Measurements from ENCODE around the gene IKZF2. TPM values are rescaled to one million over a fixed set of nuclear protein-coding genes. Genes with fewer than 3 reads are reported as not detected.

IKZF2 gene
- total and polyA plus RNA-seq, 2 donors (not counting 3 experiments of a cell fraction or from before 2014, with no cell fraction given), result 0.08 to 0.46 TPM

- H3K79me2 ChIP-seq (ENCODE audit: control insufficient read depth, insufficient read depth, low read length), result no peaks in the 10 kb centered on the region
- CTCF ChIA-PET, result interaction anchor here (1.7 kb wide), 1 partner anchor 370 kb away, joined by 8 read pairs; no protein-coding TSS in a partner anchor
- dilution Hi-C loops (cut with MboI; ENCODE audit: extremely low pct_ligation_motif_present, low sequenced_read_pairs), result no loop called here
- no peak overlapping the region for H2AFZ ChIP-seq (ENCODE audit: low read depth, low read length)
- FAIRE-seq (no peak), DNase-seq (ENCODE audit: low read depth, low spot score) (no peak)
- no TSS peak for BruUV-seq (replicated peaks)
- H3K9ac ChIP-seq (replicated peaks; ENCODE audit: extremely low read depth, insufficient read depth, low read length), result no peak overlapping the region
- H3K4me1 ChIP-seq (ENCODE audit: control insufficient read depth, extremely low read depth, insufficient read depth, low read length), result peaks cover 6% of the 10 kb centered on the region
- H3K4me3 ChIP-seq (replicated peaks in 1 of 3; ENCODE audit: insufficient read depth in 1 of 3, low read depth in 1 of 3, low read length in 3 of 3), result no peak overlapping the region
- H4K20me1 ChIP-seq (replicated peaks; ENCODE audit: control insufficient read depth, extremely low read depth, insufficient read depth, low read length), result no peaks in the 10 kb centered on the region
- no peak overlapping the region for H3K27ac ChIP-seq (ENCODE audit: insufficient read depth, low read depth, low read length)
- no peaks in the 10 kb centered on the region for H3K9me1 ChIP-seq (replicated peaks; ENCODE audit: control insufficient read depth, extremely low read depth, insufficient read depth, low read length)
- POLR2A ChIA-PET, result no interaction called here
- no peak overlapping the region for H3K4me2 ChIP-seq (ENCODE audit: insufficient read depth, low read length)
- no peak for TF ChIP-seq MAX (IDR thresholded peaks at IDR 0.05; ENCODE audit: insufficient read depth, insufficient read length)
- no peak for TF ChIP-seq GATA2 (IDR thresholded peaks at IDR 0.05; ENCODE audit: insufficient read depth, insufficient read length, low read depth, low read length)
- intact Hi-C loops (cut with micrococcal nuclease), result no loop called here
- H3K36me3 ChIP-seq (ENCODE audit: control insufficient read depth in 2 of 2, extremely low read depth in 1 of 2, insufficient read depth in 2 of 2, low read length in 2 of 2), result no peaks in the 10 kb centered on the region
- H3K27me3 ChIP-seq (ENCODE audit: control insufficient read depth in 2 of 2, insufficient read depth in 2 of 2, low read length in 2 of 2), result peaks cover 16 to 27% of the 10 kb centered on the region in 2 experiments
- H3K9me3 ChIP-seq (replicated peaks; ENCODE audit: control insufficient read depth, insufficient read depth, low read length), result no peaks in the 10 kb centered on the region
These were observed 3.9 kb downstream of the IKZF2 start for GRCh38 chr2:213147538-213147937.

- intact Hi-C loops (cut with micrococcal nuclease), result no loop called here
These were observed 5.6 kb downstream of the IKZF2 start for GRCh38 chr2:213145715-213146242.

More at GRCh38 chr2:213145715-213146242, 5.6 kb downstream of the IKZF2 start:
- FAIRE-seq (no peak), DNase-seq (ENCODE audit: low read depth, low spot score) (no peak)
- ChIA-PET CTCF (interaction anchor here (0.7 kb wide), 1 partner anchor 369 kb away, joined by 3 read pairs; no protein-coding TSS in a partner anchor), POLR2A (no interaction called here)
- Histone ChIP-seq H3K9ac (replicated peaks; ENCODE audit: extremely low read depth, insufficient read depth, low read length) (no peak overlapping the region), H3K79me2 (ENCODE audit: control insufficient read depth, insufficient read depth, low read length) (no peaks in the 10 kb centered on the region), H3K27ac (ENCODE audit: insufficient read depth, low read depth, low read length) (no peak overlapping the region), H3K9me1 (replicated peaks; ENCODE audit: control insufficient read depth, extremely low read depth, insufficient read depth, low read length) (no peaks in the 10 kb centered on the region), H4K20me1 (replicated peaks; ENCODE audit: control insufficient read depth, extremely low read depth, insufficient read depth, low read length) (no peaks in the 10 kb centered on the region), H3K27me3 (ENCODE audit: control insufficient read depth in 2 of 2, insufficient read depth in 2 of 2, low read length in 2 of 2) (peaks cover 15 to 23% of the 10 kb centered on the region in 2 experiments), H3K36me3 (ENCODE audit: control insufficient read depth in 2 of 2, extremely low read depth in 1 of 2, insufficient read depth in 2 of 2, low read length in 2 of 2) (no peaks in the 10 kb centered on the region), H3K9me3 (replicated peaks; ENCODE audit: control insufficient read depth, insufficient read depth, low read length) (no peaks in the 10 kb centered on the region), H3K4me2 (ENCODE audit: insufficient read depth, low read length) (no peak overlapping the region), H3K4me3 (replicated peaks in 1 of 3; ENCODE audit: insufficient read depth in 1 of 3, low read depth in 1 of 3, low read length in 3 of 3) (no peak overlapping the region), H3K4me1 (ENCODE audit: control insufficient read depth, extremely low read depth, insufficient read depth, low read length) (peaks cover 2% of the 10 kb centered on the region), H2AFZ (ENCODE audit: low read depth, low read length) (no peak overlapping the region)
- TF ChIP-seq CTCF (IDR thresholded peaks at IDR 0.05; ENCODE audit: extremely low read depth in 1 of 2, insufficient read depth in 1 of 2, low read depth in 1 of 2, low read length in 2 of 2), result no peak
- TF ChIP-seq MYC (IDR thresholded peaks at IDR 0.05; ENCODE audit: low read depth, low read length), result no peak
- TF ChIP-seq JUN (IDR thresholded peaks at IDR 0.05; ENCODE audit: borderline replicate concordance, insufficient read depth, insufficient read length, low read depth), result no peak
- TF ChIP-seq POLR2AphosphoS5 (IDR thresholded peaks at IDR 0.05; ENCODE audit: insufficient read depth, low read depth, low read length), result no peak
- TF ChIP-seq MAX (IDR thresholded peaks at IDR 0.05; ENCODE audit: insufficient read depth, insufficient read length), result no peak
- TF ChIP-seq EZH2 (IDR thresholded peaks at IDR 0.05; ENCODE audit: borderline replicate concordance, low read depth, low read length, severe bottlenecking), result no peak
- TF ChIP-seq FOS (IDR thresholded peaks at IDR 0.05; ENCODE audit: borderline replicate concordance, insufficient read depth, low read length), result no peak
- TF ChIP-seq POLR2A (IDR thresholded peaks at IDR 0.05; ENCODE audit: low read depth, low read length), result no peak
- no peak for TF ChIP-seq GATA2 (IDR thresholded peaks at IDR 0.05; ENCODE audit: insufficient read depth, insufficient read length, low read depth, low read length)
- no TSS peak for BruUV-seq (replicated peaks)
- dilution Hi-C loops (cut with MboI; ENCODE audit: extremely low pct_ligation_motif_present, low sequenced_read_pairs), result no loop called here

Measured in endothelial cell of umbilical vein (primary cell).